Cardiac fibroblast (primary cell): ENCODE results near the gene ERVH48-1.
"Not testable (repeated sequence)": the region's sequence is repeated elsewhere in the genome, so short reads cannot be mapped to it uniquely, and the experiment has no call there.

Experiments used
- DNase-seq, 2 donors: peaks; one replicate each; pipeline versions ENCODE4 v3.0.0 to v3.0.0-alpha.2; 2010; ENCODE audit warnings: low read depth in 2 of 2
- H3K4me3 ChIP-seq, 2 donors: replicated peaks in 1 of 2; 1 replicate in 1 of 2; 2 replicates in 1 of 2; pipeline ENCODE4 v1.5.1; 2011; ENCODE audit warnings: low read depth in 2 of 2, low read length in 2 of 2, mild to moderate bottlenecking in 2 of 2, moderate library complexity in 1 of 2
- CTCF ChIP-seq: IDR thresholded peaks from one replicate; pipeline ENCODE4 v1.5.1; 2011; ENCODE audit warnings: low read depth, mild to moderate bottlenecking, low read length, inconsistent platforms

The ERVH48-1 gene

GRCh38 chr21:42965211-42965560 lies 39.8 kb upstream of the ERVH48-1 start:
- no peak for TF ChIP-seq CTCF
- no peak overlapping the region for H3K4me3 ChIP-seq
- no peak for DNase-seq

- no peak overlapping the region for H3K4me3 ChIP-seq
- DNase-seq, result no peak
- no peak for TF ChIP-seq CTCF
Measured at GRCh38 chr21:42964546-42965210, 39.2 kb upstream of the ERVH48-1 start.

DNA sequence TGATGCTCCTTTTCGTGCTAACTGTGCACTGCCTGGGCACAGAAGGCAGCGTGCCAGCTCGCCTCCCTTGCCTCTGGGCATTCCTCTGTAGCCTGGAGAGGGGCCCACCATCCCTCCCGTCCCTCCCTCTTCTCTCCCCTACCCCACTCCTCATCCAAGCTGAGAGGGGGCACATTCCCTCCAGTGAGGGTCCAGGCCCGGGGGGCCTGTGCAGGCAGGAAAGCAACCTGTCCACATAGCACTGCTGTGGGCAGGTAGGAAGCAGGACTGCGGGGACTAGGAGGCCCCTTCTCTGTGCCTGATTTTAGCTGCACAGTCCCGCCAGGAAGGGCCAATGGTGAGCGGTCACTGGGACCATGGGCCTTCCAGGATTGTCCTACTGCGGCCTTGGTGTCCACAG lies 38.7 kb upstream of the ERVH48-1 start:
- no peak for TF ChIP-seq CTCF
- DNase-seq, result no peak
- no peak overlapping the region for H3K4me3 ChIP-seq

- no peak for TF ChIP-seq CTCF
- no peak for DNase-seq
- no peak overlapping the region for H3K4me3 ChIP-seq
Measured at GRCh38 chr21:42962380-42963007, 37.1 kb upstream of the ERVH48-1 start.

- DNase-seq, result no peak
- H3K4me3 ChIP-seq, result no peak overlapping the region
- no peak for TF ChIP-seq CTCF
Measured at GRCh38 chr21:42959728-42960127, 34.3 kb upstream of the ERVH48-1 start.

DNA sequence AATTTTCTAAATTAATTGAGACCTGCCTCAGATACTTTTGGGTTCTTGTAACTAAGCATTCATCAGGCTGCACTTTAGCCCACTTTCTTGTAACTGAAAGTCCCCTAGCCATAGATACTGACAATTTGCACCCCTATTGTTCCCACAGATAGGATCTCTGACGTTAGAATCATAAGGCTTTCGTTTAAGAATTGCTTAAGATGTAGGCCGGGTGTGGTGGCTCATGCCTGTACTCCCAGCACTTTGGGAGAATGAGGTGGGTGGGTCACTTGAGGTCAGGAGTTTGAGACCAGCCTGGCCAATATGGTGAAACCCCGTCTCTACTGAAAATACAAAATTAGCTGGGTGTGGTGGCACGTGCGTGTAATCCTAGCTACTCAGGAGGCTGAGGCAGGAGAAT lies 32.7 kb upstream of the ERVH48-1 start:
- not testable (repeated sequence) for H3K4me3 ChIP-seq, DNase-seq

DNA sequence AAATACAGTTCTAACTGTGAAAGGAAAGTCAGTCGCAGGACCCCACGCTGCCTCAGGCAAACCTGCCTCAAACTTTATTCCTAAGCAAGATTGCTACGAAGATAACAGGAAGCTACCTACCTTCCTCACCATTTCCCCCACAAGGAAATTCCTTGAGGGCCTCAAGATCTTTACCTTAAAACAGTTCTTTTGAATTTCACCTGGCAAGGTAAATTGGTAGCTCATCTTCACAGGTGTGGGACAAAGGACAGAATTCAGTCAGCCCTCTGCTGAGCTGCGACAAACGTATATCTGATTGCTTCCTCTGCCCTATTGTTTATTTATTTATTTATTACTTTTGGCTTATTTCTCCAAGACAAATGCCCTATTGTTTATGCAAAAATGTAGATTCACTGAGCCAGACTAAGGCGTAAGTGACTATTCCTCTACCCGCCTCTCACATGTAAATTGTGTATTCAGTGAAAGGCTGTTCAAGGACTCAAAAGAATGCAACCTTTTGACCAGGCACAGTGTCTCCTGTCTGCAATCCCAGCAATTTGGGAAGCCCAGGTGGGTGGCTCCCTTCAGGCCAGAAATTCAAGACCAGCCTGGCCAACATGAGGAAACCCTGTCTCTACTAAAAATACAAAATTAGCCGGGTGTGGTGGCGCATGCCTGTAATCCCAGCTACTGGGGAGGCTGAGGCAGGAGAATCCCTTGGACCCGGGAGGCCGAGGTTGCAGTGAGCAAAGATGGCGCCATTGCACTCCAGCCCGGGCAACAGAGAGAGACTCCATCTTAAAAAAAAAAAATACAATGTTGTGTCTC lies 31.6 kb upstream of the ERVH48-1 start:
- TF ChIP-seq CTCF, result no peak
- no peak overlapping the region for H3K4me3 ChIP-seq
- no peak for DNase-seq

GRCh38 chr21:42951193-42951592 lies 25.8 kb upstream of the ERVH48-1 start:
- not testable (repeated sequence) for H3K4me3 ChIP-seq, DNase-seq

DNA sequence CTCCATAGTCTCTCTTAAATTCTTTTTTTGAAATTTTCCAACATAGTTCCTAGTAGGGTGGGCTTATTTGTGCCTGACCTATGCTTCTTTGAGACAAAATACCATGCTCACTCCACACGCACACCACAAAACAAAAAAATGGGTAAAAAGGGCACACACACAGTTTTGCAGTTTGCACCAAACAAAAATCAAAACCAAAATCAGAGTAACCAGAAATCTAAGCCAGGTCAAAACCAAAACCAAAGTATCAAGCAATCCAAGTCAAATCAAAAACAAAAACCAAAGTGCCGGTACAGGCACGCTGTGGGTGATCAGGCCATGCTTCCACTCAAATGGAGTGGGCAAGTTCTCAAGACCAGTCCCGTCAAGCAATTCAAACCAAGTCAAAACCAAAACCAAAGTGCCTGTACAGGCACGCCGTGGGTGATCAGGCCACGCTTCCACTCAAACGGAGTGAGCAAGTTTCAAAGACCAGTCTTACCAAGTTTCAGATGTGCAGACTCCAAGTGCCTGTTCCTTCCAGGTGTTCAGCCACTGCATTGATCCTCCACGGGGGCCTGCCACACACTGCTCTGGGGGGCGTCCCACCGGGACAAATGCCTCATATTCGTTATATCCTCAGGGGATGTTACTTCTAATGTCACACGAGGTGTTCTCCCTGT lies 23.8 kb upstream of the ERVH48-1 start:
- DNase-seq, result not testable (repeated sequence)

More for the DNA sequence above, 23.8 kb upstream of the ERVH48-1 start:
- H3K4me3 ChIP-seq, result not testable (repeated sequence)
